NCI-H1436 (cell line): Measurements from ENCODE around the gene TRPV3.
"Not testable (repeated sequence)": the region's sequence is repeated elsewhere in the genome, so short reads cannot be mapped to it uniquely, and the experiment has no call there.

Experiments used
- DNase-seq: peaks from one replicate; lab custom pipeline; 2025; lab: John Stamatoyannopoulos, UW

TRPV3 gene

DNA sequence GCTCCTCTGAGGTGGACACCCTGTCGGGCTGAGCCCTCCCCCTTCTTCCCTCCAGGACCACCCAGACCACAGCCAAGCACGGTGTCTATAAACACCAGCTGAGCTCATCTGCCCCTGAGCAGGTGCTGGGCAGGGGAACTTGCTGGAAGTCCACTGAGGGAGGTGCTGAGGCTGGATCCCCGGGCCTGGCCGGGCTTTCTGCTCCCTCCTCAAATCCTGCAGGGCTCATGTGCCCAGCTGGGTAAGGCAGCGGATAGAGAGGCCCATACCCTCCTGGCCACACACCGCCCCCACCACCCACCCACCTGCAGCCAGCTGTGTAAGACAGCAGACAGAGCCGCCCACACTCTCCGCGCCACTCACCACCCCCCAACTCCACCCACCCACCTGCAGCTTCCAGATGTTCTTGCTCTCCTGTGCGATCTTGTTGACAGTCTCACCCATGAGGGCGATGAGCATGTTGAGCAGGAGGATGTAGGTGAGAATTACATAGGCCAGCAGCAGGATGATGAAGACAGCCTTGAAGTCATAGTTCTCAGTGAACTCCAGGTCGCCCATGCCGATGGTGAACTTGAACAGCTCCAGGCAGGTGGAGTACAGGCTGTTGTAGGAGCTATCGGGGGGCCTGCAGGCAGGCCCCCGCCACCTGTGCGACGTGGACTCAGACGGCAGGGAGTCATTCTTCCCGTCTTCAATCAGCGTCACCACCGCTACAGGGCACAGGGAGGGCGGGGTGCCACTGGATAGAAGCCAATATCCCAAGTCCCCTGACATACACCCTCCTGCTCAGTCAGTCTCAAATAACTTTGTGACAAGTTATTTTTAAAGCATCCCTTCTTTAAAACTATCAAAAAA lies 15.9 kb upstream of the TRPV3 start:
- no peak for DNase-seq

- no peak for DNase-seq
Measured at GRCh38 chr17:3572231-3572630, 14.6 kb upstream of the TRPV3 start.

DNA sequence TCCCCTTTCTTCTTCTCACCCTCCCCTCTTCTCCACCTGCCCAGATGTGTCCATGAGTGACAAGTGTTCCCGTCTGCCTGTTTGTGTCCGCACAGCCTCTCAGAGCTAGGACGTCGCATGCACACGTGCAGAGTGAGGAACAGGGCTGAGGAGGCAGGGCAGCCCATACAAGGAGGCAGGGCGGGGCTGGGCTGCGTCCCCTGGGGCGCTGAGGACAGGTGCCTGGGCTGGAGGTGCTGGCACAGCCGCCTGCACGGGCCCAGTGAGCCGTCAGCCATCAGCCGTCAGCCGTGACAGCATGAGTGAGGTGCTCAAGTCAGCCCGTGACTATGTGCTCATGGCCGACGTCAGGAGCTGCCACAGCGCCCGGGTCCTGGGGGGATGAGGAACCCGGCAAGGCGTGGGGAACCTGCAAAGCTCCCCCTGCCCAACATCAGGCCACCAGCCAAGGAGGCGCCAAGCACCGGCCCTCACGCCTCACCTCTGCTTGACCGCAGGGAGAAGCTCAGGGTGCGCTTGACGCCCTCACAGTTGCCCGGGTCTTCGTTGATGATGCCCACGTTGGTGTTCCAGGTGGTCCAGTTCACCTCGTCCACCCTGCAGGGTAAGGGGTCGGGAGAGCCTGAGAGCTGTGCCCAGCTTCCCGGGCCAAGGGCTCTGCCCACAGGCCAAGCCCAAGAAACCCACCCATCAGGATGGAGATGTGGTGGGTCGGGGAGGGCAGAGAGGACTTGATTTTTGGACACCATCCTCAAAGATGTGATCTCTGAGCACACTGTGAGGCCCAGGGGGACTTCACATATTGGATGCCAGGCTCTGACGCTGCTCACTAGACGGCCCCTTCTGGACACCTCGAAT lies 13.7 kb upstream of the TRPV3 start:
- DNase-seq, result no peak

DNA sequence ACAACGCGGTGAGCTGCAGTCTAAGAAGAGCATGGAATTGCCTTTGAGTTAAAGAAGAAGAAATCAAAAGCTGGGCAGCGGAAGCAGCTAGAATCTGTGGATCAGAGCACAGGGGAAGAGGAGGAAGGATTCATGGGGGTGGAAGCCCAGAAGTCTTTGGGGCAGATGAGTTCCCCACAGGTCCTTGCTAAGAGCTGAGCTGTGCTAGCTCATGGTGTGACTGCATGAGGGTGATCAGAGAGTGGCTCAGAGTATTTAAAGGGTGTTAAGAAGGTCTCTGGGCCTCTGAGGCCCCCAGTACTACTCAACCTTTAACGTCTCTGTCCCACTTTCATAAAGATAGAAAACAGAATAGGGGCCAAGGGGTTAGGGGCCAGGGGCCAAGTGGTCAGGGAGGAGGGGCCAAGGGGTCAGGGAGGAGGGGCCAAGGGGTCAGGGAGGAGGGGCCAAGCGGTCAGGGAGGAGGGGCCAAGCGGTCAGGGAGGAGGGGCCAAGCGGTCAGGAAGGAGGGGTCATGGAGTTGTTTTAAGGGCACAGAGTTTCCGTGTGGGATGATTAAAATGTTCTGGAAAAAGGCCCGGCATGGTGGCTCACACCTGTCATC lies 12.0 kb upstream of the TRPV3 start:
- DNase-seq, result no peak

DNA sequence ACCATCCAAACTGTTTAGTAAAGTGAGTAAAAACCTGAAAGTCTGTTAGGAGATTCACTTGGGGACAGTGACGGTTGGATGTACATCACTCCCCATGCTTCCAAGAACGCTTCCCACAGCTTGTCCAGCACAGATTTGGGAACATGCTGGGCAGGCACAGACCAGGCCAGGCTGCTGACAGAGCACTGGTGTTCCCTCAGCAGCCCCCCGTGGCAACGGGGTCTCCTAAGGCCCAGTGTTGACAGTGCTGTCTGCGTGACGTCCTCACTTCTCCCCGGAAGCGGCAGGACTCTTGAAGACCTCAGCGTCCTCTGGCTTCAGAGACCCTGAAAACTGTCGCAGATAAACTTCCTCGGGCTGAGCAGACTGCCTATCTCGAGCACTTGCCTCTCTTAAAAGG lies 8.9 kb upstream of the TRPV3 start:
- DNase-seq, result no peak

DNA sequence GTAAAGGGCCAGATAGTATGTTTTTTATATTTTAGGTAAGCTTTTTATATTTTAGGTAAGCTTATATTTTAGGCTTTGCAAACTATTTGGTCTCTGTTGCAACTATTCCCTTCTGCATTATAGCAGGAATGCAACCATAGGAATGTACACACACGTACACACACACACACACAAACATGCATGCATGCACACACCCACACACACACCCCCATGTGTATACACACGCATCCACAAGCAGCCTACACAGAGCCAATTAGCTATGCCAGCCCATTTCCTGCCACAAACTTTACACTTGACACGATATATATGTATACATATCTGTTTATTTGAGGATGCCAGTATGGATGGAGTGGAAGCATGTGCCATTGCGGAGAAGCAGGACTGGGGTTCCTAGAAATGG lies 7.5 kb upstream of the TRPV3 start:
- DNase-seq, result no peak

DNA sequence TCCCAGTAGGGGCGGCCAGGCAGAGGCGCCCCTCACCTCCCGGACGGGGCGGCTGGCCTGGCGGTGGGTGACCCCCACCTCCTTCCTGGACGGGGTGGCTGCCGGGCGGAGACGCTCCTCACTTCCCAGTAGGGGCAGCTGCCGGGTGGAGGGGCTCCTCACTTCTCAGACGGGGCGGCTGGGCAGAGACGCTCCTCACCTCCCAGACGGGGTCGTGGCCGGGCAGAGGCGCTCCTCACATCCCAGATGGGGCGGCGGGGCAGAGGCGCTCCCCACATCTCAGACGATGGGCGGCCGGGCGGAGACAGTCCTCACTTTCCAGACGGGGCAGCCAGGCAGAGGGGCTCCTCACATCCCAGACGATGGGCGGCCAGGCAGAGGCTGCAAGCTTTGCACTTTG lies 6.6 kb upstream of the TRPV3 start:
- not testable (repeated sequence) for DNase-seq

DNA sequence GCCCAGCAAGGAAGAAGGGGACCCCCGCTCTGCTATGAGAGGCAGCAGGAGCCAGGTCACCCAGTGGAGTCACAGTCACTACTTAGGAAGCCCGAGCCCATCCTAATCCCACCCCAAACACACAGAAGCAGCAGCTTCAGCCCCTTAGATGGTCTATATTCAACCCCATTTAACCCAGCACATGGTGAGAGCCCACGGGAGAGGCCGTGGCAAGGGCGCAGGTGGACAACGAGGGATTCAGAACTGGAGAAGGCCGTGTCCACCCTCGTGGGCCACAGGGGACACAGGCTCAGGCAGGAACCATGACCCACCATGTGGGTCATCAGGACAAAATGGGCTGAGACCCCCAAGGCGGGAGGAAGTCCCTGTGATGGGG lies 1.6 kb upstream of the TRPV3 start:
- no peak for DNase-seq

GRCh38 chr17:3558603-3559269 lies 1.1 kb upstream of the TRPV3 start:
- no peak for DNase-seq

- DNase-seq, result no peak
Measured at GRCh38 chr17:3556916-3557767, 470 bp downstream of the TRPV3 start.

DNA sequence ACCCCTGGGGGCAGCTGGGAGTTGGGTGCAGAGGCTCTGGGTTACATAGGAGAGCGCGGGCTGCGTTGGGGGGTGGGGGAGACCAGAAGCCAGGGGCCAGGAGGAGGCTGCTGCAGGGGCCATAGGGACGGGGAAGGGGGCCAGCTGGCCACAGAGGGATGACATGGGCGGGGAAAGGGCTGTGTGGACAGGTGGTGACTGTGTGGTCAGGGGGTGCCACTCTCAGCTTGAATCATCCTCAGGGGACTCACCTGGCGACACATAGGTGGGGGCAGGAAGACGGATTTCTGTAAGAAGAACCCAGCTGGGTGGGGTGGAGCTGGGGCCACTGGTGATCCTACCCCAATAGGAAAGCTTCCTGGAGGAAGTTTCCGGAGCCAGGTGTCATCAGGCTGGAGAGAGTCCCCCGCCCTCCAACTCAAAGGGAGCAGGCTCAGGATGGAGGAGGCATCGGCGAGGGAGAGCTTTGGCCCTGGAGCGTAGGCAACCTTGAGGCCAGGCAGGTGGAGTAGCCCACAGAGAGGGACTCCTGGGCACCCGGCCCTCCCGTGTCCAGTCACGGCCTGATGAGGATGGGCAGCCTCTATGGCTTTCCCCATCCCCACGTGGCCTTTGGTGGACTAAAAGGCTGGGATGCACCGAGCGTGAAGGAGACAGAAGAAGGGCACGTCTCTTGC lies 1.2 kb downstream of the TRPV3 start:
- DNase-seq, result no peak

DNA sequence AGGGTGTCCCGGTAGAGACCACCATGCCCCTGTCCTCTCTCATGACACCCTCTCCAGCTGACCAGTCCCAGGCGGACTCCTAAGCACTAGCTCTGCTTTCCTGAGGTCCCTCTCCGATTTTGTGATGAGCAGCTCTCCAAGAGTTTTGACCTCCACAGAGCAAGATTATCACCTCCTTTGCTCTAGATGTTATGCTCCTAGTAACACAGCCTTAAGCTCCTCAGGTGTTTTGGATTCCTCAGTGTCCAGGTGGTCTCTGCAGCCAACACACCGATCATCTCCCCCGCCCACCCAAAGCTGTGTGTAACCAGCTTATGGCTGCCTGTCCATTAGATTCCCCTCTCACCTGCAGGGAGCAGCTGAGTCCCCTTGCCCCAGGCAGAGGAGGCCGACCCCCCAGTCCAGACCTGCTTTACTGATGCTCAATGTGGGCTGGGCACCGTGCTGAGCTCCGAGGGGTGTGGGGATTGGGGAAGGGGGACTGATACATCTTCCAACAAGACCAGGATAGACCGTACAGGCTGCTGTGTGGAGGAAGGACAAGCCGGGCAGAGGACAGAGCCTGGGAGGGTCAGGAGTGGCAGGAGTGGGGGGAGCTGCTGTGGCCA lies 2.3 kb downstream of the TRPV3 start:
- DNase-seq, result no peak

DNA sequence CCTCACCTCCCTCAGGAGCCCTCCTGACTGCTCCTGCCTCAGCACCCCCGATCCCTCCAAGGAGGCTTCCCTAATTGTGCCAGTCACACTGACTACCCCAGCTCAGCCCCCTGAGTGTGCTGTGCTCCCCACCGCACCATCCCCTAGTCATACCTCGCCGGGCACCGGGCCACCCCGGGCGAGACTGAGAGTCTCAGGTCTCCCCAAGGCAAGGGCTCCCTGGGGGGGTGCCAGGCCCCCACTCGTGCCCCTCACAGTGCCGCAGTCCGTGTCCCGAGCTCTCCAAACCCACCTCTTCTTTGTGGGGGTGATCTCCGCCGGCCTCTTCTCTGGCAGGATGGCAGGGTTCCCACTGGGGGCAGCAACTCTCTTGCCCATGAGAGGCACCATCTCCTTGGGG lies 3.2 kb downstream of the TRPV3 start:
- no peak for DNase-seq

DNA sequence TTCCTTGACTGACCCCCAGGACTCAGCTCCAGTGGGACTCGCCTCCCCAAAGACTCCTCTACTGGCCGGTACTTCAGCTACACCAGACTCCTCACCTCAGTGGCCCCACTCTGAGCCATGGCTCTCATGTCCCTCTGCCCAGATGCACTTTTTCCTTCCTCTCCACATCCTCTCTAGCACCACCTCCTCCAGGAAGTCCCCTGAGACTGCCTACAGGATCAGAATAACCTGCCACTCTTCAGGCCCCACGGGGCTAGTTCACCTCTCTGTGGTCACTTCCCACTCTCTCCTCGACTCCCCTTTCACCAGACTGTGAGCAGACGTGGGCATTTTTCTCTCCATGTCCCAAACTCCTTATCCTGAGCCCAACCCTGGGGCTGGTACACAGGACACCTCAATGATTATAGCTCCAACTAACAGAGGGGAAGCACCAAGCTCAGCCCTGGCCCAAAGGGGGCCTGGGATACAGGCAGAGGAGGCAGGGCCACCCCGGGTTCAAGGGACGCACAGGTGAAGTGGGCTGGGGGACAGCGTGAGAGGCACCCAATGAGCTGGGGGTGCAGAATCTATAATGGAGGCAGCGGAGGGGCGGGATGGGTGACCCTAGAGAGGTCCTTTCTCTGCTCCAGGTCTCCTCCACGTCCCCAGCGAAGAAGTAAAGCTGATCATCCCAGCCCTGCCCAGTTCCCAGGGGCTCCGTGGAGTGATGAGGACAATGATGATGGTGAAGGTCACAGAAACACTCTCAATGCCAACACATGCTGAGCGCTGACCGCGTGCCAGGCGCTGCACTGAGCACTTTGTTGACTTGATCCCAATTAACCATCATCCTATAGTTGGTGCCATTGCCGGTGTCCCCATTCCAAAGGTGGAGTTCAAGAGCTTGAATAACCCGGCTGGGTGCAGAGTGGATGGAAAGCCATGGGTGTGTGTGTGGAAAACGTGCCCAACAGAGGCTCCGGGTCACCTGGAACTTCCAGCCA lies 3.9 kb downstream of the TRPV3 start:
- no peak for DNase-seq

DNA sequence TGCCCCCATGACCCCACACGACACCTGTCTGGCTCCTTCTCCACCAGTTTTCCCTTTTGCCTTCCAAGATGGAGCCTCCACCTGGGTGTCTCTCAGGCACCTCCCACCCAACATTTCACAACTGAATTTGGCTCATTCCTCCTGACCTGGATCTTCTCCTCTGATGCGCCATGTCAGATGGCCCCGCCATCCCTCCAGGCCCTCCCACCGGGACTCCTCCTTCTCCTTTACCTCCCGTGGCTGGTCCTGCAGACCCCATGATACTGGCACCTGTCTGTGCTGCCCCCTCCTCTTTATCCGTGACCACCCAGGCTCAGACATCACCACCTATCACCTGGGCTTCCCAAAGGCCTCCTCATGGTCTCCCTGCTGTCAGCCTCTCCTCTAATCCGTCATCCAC lies 4.7 kb downstream of the TRPV3 start:
- DNase-seq, result no peak

DNA sequence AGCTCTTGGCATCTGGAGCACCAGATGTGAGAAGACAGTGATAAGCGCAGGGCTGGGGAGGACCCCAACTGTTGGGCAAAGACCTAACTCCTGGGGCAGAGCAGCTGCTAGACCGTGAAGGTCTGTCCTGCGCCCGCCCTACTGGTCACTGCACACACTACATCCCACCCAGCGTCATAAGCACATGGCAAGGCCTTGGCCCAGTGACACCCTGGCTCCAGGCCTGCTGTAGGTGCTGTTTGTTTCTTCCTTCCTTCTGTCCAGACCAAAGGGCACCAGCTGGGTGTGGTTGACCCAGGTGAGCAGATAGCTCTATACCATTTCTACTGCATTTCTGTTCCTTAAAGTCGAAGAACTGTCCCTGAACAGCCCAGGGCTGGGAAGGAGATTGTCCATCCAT lies 6.4 kb downstream of the TRPV3 start:
- DNase-seq, result no peak

DNA sequence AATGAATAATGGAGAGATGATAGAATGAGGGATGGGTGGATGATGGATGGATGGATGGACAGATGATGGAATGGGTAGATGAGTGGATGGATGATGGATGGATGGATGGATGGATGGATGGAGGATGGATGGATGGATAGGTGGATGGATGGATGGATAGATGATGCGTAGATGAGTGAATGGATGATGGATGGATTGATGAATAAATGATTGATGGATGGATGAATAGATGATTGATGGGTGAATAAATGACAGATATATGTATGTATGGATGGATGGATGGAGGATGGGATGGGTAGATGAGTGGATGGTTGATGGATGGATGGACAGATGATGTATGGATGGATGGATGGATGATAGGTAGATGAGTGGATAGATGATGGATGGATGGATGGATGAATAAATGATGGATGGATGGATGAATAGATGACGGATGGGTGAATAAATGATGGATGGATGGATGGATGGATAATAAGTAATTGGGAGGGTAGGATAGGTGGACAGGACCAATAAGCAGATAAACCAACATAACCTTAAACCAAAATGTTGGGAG lies 7.9 kb downstream of the TRPV3 start:
- DNase-seq, result no peak

DNA sequence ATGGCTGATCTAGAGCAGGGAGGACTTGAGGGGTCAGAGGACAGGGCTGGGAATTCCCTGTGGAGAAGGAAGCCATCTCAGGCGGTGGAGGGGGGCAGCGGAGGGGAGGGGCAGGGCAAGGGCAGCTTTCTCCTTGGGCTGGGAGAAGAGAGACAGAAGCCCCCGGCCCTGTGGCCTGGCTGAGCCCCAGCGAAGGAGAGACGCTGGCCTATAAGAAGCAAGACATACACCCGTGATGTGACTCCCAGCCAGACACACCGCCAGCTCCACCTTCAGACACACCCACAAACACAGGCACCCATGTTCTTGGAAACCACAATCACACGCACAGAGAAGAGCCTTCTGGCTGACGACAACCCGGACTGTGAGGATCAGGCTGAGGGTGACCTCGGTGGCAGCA lies 10.0 kb downstream of the TRPV3 start:
- DNase-seq, result no peak

GRCh38 chr17:3546997-3547396 lies 10.6 kb downstream of the TRPV3 start:
- no peak for DNase-seq
